ENCODE data around the gene USP5.

DNA sequence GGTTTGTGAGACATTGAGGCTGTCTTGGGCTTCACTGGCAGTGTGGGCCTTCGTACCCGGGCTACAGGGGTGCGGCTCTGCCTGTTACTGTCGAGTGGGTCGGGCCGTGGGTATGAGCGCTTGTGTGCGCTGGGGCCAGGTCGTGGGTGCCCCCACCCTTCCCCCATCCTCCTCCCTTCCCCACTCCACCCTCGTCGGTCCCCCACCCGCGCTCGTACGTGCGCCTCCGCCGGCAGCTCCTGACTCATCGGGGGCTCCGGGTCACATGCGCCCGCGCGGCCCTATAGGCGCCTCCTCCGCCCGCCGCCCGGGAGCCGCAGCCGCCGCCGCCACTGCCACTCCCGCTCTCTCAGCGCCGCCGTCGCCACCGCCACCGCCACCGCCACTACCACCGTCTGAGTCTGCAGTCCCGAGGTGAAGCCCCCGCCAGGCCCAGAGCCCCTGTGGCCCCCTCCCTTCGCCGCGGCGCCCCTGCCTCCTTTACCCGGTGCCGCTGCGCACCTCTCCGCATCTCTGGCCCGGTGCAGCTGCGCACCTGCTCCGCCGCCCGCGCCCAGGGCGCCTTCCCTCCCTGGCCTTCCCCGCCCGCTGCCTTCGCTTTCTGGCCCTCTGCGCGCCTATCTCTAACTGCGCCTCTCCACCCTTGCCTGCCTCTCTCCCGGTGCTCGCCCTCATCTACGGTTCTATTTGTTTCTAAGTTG lies 62.4 kb downstream of the USP5 start, which contains the start of gene ENO2:
- TF ChIP-seq POLR2A (IDR thresholded peaks at IDR 0.05) (peak; percentile 59), POLR2AphosphoS5 (IDR thresholded peaks at IDR 0.05) (no peak)
- TF ChIP-seq, protein P1, sequence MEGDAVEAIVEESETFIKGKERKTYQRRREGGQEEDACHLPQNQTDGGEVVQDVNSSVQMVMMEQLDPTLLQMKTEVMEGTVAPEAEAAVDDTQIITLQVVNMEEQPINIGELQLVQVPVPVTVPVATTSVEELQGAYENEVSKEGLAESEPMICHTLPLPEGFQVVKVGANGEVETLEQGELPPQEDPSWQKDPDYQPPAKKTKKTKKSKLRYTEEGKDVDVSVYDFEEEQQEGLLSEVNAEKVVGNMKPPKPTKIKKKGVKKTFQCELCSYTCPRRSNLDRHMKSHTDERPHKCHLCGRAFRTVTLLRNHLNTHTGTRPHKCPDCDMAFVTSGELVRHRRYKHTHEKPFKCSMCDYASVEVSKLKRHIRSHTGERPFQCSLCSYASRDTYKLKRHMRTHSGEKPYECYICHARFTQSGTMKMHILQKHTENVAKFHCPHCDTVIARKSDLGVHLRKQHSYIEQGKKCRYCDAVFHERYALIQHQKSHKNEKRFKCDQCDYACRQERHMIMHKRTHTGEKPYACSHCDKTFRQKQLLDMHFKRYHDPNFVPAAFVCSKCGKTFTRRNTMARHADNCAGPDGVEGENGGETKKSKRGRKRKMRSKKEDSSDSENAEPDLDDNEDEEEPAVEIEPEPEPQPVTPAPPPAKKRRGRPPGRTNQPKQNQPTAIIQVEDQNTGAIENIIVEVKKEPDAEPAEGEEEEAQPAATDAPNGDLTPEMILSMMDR (IDR thresholded peaks at IDR 0.05) = no peak
